GM23338 (cell line): ENCODE data around the gene PERCC1. TPM values are rescaled to one million over a fixed set of nuclear protein-coding genes. Genes with fewer than 3 reads are reported as not detected.

Experiments
- ATAC-seq: fragments of 200-7000 bp; cut with Tn5 transposase; 3 replicates; pipeline ENCODE4 v1.9.1; 2020
- DNase-seq: peaks from one replicate; pipeline ENCODE4 v3.0.0-alpha.2; 2015; ENCODE audit warnings: low spot score
- H2AFZ ChIP-seq: fragments of 200-600 bp; sonication (generic); 2 replicates; pipeline ENCODE4 v1.8.0; 2016; ENCODE audit warnings: antibody characterized with exemption, mild to moderate bottlenecking, moderate library complexity
- H3F3A ChIP-seq: fragments of 200-600 bp; sonication (generic); replicated peaks from 2 replicates; pipeline ENCODE4 v1.8.0; 2017; ENCODE audit warnings: antibody characterized with exemption, mixed run types, low read depth
- H3K27ac ChIP-seq: fragments of 200-600 bp; sonication (generic); 2 replicates; pipeline ENCODE4 v1.6.1; 2016; ENCODE audit warnings: low read depth
- H3K27me3 ChIP-seq: fragments of 200-600 bp; sonication (generic); 2 replicates; pipeline ENCODE4 v1.8.0; 2016; ENCODE audit warnings: mild to moderate bottlenecking, mixed run types, moderate library complexity; ENCODE audit not compliant: insufficient read depth
- H3K36me3 ChIP-seq: fragments of 200-600 bp; sonication (generic); 2 replicates; pipeline ENCODE4 v1.8.0; 2016; ENCODE audit warnings: mild to moderate bottlenecking; ENCODE audit not compliant: insufficient read depth
- H3K4me1 ChIP-seq: fragments of 200-600 bp; sonication (generic); 2 replicates; pipeline ENCODE4 v1.8.0; 2016; ENCODE audit warnings: mild to moderate bottlenecking, moderate library complexity; ENCODE audit not compliant: insufficient read depth
- H3K4me2 ChIP-seq: fragments of 200-600 bp; sonication (generic); 2 replicates; pipeline ENCODE4 v1.7.1; 2017; ENCODE audit warnings: mixed run types
- H3K4me3 ChIP-seq: fragments of 200-600 bp; sonication (generic); 2 replicates; pipeline ENCODE4 v1.6.1; 2016; ENCODE audit warnings: mixed run types
- H3K79me2 ChIP-seq: fragments of 200-600 bp; sonication (generic); replicated peaks from 2 replicates; pipeline ENCODE4 v1.8.0; 2017; ENCODE audit warnings: mild to moderate bottlenecking; ENCODE audit not compliant: insufficient read depth
- H3K9me2 ChIP-seq: fragments of 200-600 bp; sonication (generic); 2 replicates; pipeline ENCODE4 v1.8.0; 2017; ENCODE audit not compliant: insufficient read depth
- H4K20me1 ChIP-seq: fragments of 200-600 bp; sonication (generic); replicated peaks from 2 replicates; pipeline ENCODE4 v1.8.0; 2017; ENCODE audit warnings: mild to moderate bottlenecking; ENCODE audit not compliant: insufficient read depth
- H3K27ac Mint-ChIP-seq: 2 replicates; pipeline ENCODE4 v1.8.0; 2020; ENCODE audit warnings: inconsistent platforms, mild to moderate bottlenecking, moderate library complexity, mixed read lengths
- H3K27me3 Mint-ChIP-seq: 3 replicates; pipeline ENCODE4 v1.8.0; 2022; ENCODE audit warnings: low read depth, mild to moderate bottlenecking, moderate library complexity, mixed read lengths, inconsistent platforms; ENCODE audit not compliant: insufficient read depth, poor library complexity
- H3K36me3 Mint-ChIP-seq: 3 replicates; pipeline ENCODE4 v1.8.0; 2021; ENCODE audit warnings: low read depth, mild to moderate bottlenecking, inconsistent platforms, moderate library complexity, mixed read lengths
- H3K4me1 Mint-ChIP-seq: 3 replicates; pipeline ENCODE4 v1.8.0; 2020; ENCODE audit warnings: mild to moderate bottlenecking, inconsistent platforms, mixed read lengths
- H3K4me3 Mint-ChIP-seq: 3 replicates; pipeline ENCODE4 v1.8.0; 2021; ENCODE audit warnings: moderate library complexity, mild to moderate bottlenecking, inconsistent platforms, mixed read lengths
- H3K9me3 Mint-ChIP-seq: 3 replicates; pipeline ENCODE4 v1.8.0; 2020; ENCODE audit warnings: moderate library complexity, mild to moderate bottlenecking, inconsistent platforms, mixed read lengths
- CREB1 ChIP-seq: fragments of 250-450 bp; sonication (Bioruptor Pico); IDR thresholded peaks from 2 replicates; pipeline ENCODE4 v1.5.0; 2020; ENCODE audit warnings: low read depth, mild to moderate bottlenecking, moderate library complexity
- CTCF ChIP-seq, 2 experiments: fragments of 200-600 bp in 1 of 2; sonication (generic) in 1 of 2; conservative IDR thresholded peaks; 2 replicates each; pipeline versions ENCODE4 v1.5.1 to v1.6.1; 2016 to 2017; ENCODE audit warnings: antibody characterized with exemption in 2 of 2, low read depth in 2 of 2, mild to moderate bottlenecking in 2 of 2, moderate library complexity in 1 of 2
- EZH2 ChIP-seq: fragments of 200-600 bp; sonication (generic); IDR thresholded peaks from one replicate; pipeline ENCODE4 v1.8.0; 2017; ENCODE audit warnings: antibody characterized with exemption, mild to moderate bottlenecking, low read depth; ENCODE audit not compliant: unreplicated experiment
- EZH2phosphoT487 ChIP-seq: fragments of 200-600 bp; sonication (generic); IDR thresholded peaks from one replicate; pipeline ENCODE4 v1.8.1; 2018; ENCODE audit warnings: antibody characterized with exemption; ENCODE audit not compliant: unreplicated experiment
- JUNB ChIP-seq: IDR thresholded peaks from one replicate; pipeline ENCODE4 v1.6.1; 2016; ENCODE audit warnings: antibody characterized with exemption; ENCODE audit not compliant: unreplicated experiment
- NANOG ChIP-seq: IDR thresholded peaks from 2 replicates; pipeline ENCODE4 v1.6.1; 2016; ENCODE audit warnings: antibody characterized with exemption, borderline replicate concordance
- POLR2AphosphoS5 ChIP-seq: IDR thresholded peaks from 2 replicates; pipeline ENCODE4 v1.6.1; 2016; ENCODE audit warnings: antibody characterized with exemption, low read depth
- STAT1 ChIP-seq: IDR thresholded peaks from one replicate; pipeline ENCODE4 v1.6.1; 2016; ENCODE audit warnings: antibody characterized with exemption; ENCODE audit not compliant: unreplicated experiment
- ZNF114 ChIP-seq: fragments of 250-450 bp; sonication (Bioruptor Pico); IDR thresholded peaks from 2 replicates; pipeline ENCODE4 v1.5.0; 2020; ENCODE audit warnings: mild to moderate bottlenecking, moderate library complexity
- ZNF331 ChIP-seq: fragments of 250-450 bp; sonication (Bioruptor Pico); IDR thresholded peaks from 2 replicates; pipeline ENCODE4 v1.5.0; 2020; ENCODE audit warnings: low read depth, mild to moderate bottlenecking, moderate library complexity
- ZNF462 ChIP-seq: fragments of 250-450 bp; sonication (Bioruptor Pico); IDR thresholded peaks from 2 replicates; pipeline ENCODE4 v1.5.0; 2020; ENCODE audit warnings: mild to moderate bottlenecking, moderate library complexity
- polyA plus RNA-seq: library from polyadenylated mRNA; unstranded; fragments of >200 nt; fragmentation: Nextera tagmentation; extraction: Ambion mirVana; gene quantifications from 2 replicates; pipeline ENCODE4 v1.2.1, GENCODE V29; 2016
- total RNA-seq: library from RNA; depleted of rRNA; stranded (reverse); fragments of >200 nt; shearing (Covaris generic); gene quantifications from 2 replicates; pipeline ENCODE4 v1.2.3, GENCODE V29; 2014
- TF ChIP-seq, protein P1 (sequence below): IDR thresholded peaks from one replicate; pipeline ENCODE4 v1.6.1; 2018; ENCODE audit warnings: antibody characterized with exemption; ENCODE audit not compliant: unreplicated experiment
- TF ChIP-seq, protein P2 (sequence below): IDR thresholded peaks from 2 replicates; pipeline ENCODE4 v1.6.1; 2016; ENCODE audit warnings: antibody characterized with exemption

Gene PERCC1
- total and polyA plus RNA-seq, 2 experiments from 2014 or later = not detected

DNA sequence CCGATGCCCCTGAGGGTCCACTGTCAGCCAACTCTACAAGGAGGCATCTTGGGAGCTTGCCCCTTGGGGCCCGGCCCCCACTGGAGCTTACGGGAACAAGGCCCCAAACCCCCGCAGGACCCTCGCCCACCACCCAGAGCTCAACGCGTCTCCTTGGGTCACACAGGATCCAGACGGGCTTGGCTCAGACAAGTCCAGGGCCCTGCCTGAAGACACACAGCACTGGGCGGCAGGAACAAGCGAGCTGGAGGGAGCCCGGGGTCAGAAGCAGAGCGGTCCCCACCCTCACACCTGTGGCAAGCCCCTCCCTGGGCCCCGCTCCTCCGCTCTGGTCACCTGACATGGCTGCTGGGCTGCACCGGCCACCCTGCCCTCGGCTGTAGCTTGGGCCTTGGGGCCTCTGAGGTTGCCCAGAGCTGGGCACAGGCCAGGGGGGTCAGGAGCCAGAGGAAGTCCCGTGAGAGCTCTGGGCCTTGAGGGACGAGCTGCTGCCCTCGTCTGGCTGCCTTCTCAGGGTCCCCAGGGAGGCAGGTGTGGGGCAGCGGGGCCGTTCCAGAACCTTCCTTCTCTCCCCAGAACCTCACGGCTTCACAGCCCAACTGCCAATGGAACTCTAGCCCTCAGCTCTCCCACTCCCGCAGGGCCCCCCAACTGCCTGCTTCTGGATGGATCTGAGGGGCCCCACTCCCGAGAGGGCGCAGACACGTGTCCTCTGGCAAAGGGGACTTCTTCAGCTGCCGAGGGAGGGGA, 13.3 kb downstream of the PERCC1 start, which contains the start of gene CCDC154:
Gene CCDC154, minus strand, starts transcription at position 577 of the 750 bp plus-strand sequence. Its CDS starts 234 bp downstream, at position 343.
- H3K4me1 ChIP-seq = no peaks in the 10 kb centered on the region
- H2AFZ ChIP-seq = no peak within 1 kb of the TSS
- no peaks in the 10 kb centered on the region for H3K79me2 ChIP-seq
- no peaks in the 10 kb centered on the region for H3K36me3 Mint-ChIP-seq
- H3K27ac ChIP-seq = no peak within 1 kb of the TSS
- H3K4me1 Mint-ChIP-seq = no peaks in the 10 kb centered on the region
- H3K27me3 ChIP-seq = no peaks in the 10 kb centered on the region
- H3K4me3 ChIP-seq = no peak within 1 kb of the TSS
- no peaks in the 10 kb centered on the region for H3K9me2 ChIP-seq
- no peak within 1 kb of the TSS for H3K4me2 ChIP-seq
- ATAC-seq = peak; percentile 10
- H3K36me3 ChIP-seq = no peaks in the 10 kb centered on the region
- H3K9me3 Mint-ChIP-seq = no peaks in the 10 kb centered on the region
- no peak for DNase-seq
- no peaks in the 10 kb centered on the region for H3F3A ChIP-seq
- TF ChIP-seq, protein P1, sequence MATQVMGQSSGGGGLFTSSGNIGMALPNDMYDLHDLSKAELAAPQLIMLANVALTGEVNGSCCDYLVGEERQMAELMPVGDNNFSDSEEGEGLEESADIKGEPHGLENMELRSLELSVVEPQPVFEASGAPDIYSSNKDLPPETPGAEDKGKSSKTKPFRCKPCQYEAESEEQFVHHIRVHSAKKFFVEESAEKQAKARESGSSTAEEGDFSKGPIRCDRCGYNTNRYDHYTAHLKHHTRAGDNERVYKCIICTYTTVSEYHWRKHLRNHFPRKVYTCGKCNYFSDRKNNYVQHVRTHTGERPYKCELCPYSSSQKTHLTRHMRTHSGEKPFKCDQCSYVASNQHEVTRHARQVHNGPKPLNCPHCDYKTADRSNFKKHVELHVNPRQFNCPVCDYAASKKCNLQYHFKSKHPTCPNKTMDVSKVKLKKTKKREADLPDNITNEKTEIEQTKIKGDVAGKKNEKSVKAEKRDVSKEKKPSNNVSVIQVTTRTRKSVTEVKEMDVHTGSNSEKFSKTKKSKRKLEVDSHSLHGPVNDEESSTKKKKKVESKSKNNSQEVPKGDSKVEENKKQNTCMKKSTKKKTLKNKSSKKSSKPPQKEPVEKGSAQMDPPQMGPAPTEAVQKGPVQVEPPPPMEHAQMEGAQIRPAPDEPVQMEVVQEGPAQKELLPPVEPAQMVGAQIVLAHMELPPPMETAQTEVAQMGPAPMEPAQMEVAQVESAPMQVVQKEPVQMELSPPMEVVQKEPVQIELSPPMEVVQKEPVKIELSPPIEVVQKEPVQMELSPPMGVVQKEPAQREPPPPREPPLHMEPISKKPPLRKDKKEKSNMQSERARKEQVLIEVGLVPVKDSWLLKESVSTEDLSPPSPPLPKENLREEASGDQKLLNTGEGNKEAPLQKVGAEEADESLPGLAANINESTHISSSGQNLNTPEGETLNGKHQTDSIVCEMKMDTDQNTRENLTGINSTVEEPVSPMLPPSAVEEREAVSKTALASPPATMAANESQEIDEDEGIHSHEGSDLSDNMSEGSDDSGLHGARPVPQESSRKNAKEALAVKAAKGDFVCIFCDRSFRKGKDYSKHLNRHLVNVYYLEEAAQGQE = no peak
- TF ChIP-seq, protein P2, sequence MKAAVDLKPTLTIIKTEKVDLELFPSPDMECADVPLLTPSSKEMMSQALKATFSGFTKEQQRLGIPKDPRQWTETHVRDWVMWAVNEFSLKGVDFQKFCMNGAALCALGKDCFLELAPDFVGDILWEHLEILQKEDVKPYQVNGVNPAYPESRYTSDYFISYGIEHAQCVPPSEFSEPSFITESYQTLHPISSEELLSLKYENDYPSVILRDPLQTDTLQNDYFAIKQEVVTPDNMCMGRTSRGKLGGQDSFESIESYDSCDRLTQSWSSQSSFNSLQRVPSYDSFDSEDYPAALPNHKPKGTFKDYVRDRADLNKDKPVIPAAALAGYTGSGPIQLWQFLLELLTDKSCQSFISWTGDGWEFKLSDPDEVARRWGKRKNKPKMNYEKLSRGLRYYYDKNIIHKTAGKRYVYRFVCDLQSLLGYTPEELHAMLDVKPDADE = no peak
- TF ChIP-seq STAT1 = no peak
- TF ChIP-seq JUNB = no peak
- TF ChIP-seq ZNF114 (CRISPR knock-in tag) = no peak
- TF ChIP-seq ZNF331 = no peak
- no peak for TF ChIP-seq EZH2phosphoT487
- no peak for TF ChIP-seq ZNF462 (CRISPR knock-in tag)
- TF ChIP-seq CREB1 (CRISPR knock-in tag) = no peak
- no peak for TF ChIP-seq EZH2
- TF ChIP-seq POLR2AphosphoS5 = no peak
- TF ChIP-seq CTCF (conservative IDR thresholded peaks at IDR 0.05; ENCODE audit: low read depth in 2 of 2) = no peak
- TF ChIP-seq NANOG = no peak
- H3K4me3 Mint-ChIP-seq = no peak within 1 kb of the TSS
- no peak within 1 kb of the TSS for H3K27ac Mint-ChIP-seq
- no peaks in the 10 kb centered on the region for H4K20me1 ChIP-seq
- H3K27me3 Mint-ChIP-seq = peaks cover 2% of the 10 kb centered on the region
